K562 (cell line): Measurements from ENCODE around the gene LCN15. TPM values are rescaled to one million over a fixed set of nuclear protein-coding genes. Genes with fewer than 3 reads are reported as not detected.
A peak's percentile ranks its signal among the peaks of the same experiment; 100 is the strongest.

ENCODE experiments used
- CBFA2T3 ChIP-seq: fragments of 450-650 bp; IDR thresholded peaks from 2 replicates; pipeline ENCODE4 v1.6.1; 2017
- GATAD2B ChIP-seq: fragments of 450-650 bp; IDR thresholded peaks from 2 replicates; pipeline ENCODE4 v1.6.1; 2017; ENCODE audit warnings: mild to moderate bottlenecking, borderline replicate concordance
- NR2F6 ChIP-seq: fragments of 450-650 bp; formaldehyde crosslinking; IDR thresholded peaks from 2 replicates; pipeline ENCODE4 v1.4.0; 2020; ENCODE audit warnings: mild to moderate bottlenecking
- PHTF2 ChIP-seq: fragments of 250-450 bp; sonication (Bioruptor Pico); IDR thresholded peaks from 2 replicates; pipeline ENCODE4 v1.5.0; 2021; ENCODE audit warnings: mild to moderate bottlenecking
- RFX7 ChIP-seq: fragments of 250-450 bp; sonication (Bioruptor Pico); IDR thresholded peaks from 2 replicates; pipeline ENCODE4 v1.5.1; 2021; ENCODE audit warnings: mild to moderate bottlenecking
- ZBTB17 ChIP-seq: fragments of 450-650 bp; formaldehyde crosslinking; IDR thresholded peaks from 2 replicates; pipeline ENCODE4 v1.4.0; 2020; ENCODE audit warnings: mild to moderate bottlenecking
- ZBTB7A ChIP-seq: IDR thresholded peaks from 2 replicates; pipeline ENCODE4 v1.6.1; 2011; ENCODE audit warnings: low read depth, mild to moderate bottlenecking, low read length, moderate library complexity, borderline replicate concordance; ENCODE audit not compliant: control insufficient read depth
- ZNF75A ChIP-seq: fragments of 450-650 bp; formaldehyde crosslinking; IDR thresholded peaks from 2 replicates; pipeline ENCODE4 v1.4.0; 2020; ENCODE audit warnings: mild to moderate bottlenecking
- polyA plus RNA-seq, 8 experiments: library from polyadenylated mRNA; depleted of rRNA in 4 of 8; stranded (reverse) in 5 of 8; unstranded in 3 of 8; fragments of >200 nt; fragmentation: Nextera tagmentation in 2 of 8; fragmentation: Illumina TruSeq in 1 of 8; extraction: Ambion mirVana in 2 of 8; extraction: Trizol in 1 of 8; gene quantifications; 2 replicates each; pipeline versions ENCODE4 v1.2.1 to v1.2.3, GENCODE V29; 2011 to 2014; ENCODE audit warnings: inconsistent platforms in 1 of 8, missing spikeins in 1 of 8
- total RNA-seq, 7 experiments: library from RNA; depleted of rRNA in 6 of 7; stranded (reverse); fragments of >200 nt in 6 of 7; fragmentation: Illumina TruSeq in 2 of 7; extraction: Trizol in 2 of 7; gene quantifications; 2 replicates each; pipeline versions ENCODE4 v1.2.1 to v1.2.3, GENCODE V29; 2011 to 2021; ENCODE audit warnings: low replicate concordance in 1 of 7
- TF ChIP-seq, protein P1 (sequence below): fragments of 450-650 bp; IDR thresholded peaks from 2 replicates; pipeline ENCODE4 v1.6.1; 2017; ENCODE audit warnings: antibody characterized with exemption, mild to moderate bottlenecking
- TF ChIP-seq, protein P2 (sequence below), 2 experiments: IDR thresholded peaks; 2 replicates each; pipeline ENCODE4 v1.6.1; 2011; ENCODE audit warnings: borderline replicate concordance in 1 of 2, control low read depth in 1 of 2, low read depth in 1 of 2, low read length in 1 of 2, mild to moderate bottlenecking in 1 of 2, mixed read lengths in 1 of 2, moderate library complexity in 1 of 2; ENCODE audit not compliant: insufficient read depth in 1 of 2, insufficient read length in 1 of 2, poor library complexity in 1 of 2, severe bottlenecking in 1 of 2; ENCODE audit errors: extremely low read depth in 1 of 2
- TF ChIP-seq, protein P3 (sequence below), 3 experiments: fragments of 200-800 bp in 1 of 3; sonication (Bioruptor generic) in 1 of 3; sonication (generic) in 1 of 3; formaldehyde crosslinking in 1 of 3; IDR thresholded peaks; 2 replicates each; pipeline versions ENCODE4 v1.6.1 to v1.8.0; 2016 to 2022; ENCODE audit warnings: mild to moderate bottlenecking in 2 of 3, missing compliant biosample characterization in 2 of 3, missing genetic modification characterization in 2 of 3, missing genetic modification reagents in 1 of 3

LCN15 gene
- total and polyA plus RNA-seq, 9 of the 15 experiments (the other 6 are each of a cell fraction or from before 2014, with no cell fraction given), result 0.66 TPM; not detected in 8

DNA sequence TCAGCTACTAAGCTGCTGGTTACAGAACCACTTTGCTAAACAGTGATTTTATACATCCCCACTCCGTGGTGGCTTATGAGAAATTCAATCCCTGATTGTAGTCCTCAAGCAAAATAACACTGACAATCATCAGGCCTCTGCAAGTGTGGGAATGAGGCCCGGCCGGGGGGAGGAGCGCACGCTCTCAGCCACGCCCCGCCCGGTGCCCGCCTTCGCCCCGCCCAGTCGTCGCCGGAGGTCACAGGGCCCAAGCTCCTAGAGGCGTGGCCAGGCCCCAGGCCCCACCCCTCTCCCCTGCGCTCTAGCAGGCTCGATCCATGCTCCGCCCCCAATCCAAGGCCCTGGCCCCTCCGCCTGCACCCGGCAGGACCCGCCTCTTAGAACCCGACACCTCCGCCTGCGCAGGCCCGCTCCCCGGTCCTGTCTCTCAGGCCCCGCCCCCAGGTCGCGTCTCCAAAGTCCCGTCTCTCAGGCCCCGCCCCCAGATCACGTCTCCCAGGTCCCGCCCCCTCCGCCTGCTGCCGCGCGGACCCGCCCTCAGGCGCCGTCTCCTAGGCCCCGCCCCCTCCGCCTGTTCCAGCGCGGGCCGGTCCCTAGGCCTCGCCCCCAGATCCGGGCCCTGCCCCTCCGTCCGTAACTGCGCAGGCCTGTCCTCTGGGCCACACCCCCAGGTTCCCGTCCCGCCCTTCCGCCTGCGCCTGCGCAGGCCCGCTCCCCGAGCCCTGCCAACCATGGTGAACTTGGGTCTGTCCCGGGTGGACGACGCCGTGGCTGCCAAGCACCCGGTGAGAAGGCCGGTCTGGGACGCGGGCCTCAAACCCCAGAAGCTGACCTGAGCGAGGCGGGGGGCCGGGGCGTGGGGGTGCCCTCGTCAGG lies 26.6 kb upstream of the LCN15 start, which contains the start of gene TMEM141 (continued):
- TF ChIP-seq, protein P1, sequence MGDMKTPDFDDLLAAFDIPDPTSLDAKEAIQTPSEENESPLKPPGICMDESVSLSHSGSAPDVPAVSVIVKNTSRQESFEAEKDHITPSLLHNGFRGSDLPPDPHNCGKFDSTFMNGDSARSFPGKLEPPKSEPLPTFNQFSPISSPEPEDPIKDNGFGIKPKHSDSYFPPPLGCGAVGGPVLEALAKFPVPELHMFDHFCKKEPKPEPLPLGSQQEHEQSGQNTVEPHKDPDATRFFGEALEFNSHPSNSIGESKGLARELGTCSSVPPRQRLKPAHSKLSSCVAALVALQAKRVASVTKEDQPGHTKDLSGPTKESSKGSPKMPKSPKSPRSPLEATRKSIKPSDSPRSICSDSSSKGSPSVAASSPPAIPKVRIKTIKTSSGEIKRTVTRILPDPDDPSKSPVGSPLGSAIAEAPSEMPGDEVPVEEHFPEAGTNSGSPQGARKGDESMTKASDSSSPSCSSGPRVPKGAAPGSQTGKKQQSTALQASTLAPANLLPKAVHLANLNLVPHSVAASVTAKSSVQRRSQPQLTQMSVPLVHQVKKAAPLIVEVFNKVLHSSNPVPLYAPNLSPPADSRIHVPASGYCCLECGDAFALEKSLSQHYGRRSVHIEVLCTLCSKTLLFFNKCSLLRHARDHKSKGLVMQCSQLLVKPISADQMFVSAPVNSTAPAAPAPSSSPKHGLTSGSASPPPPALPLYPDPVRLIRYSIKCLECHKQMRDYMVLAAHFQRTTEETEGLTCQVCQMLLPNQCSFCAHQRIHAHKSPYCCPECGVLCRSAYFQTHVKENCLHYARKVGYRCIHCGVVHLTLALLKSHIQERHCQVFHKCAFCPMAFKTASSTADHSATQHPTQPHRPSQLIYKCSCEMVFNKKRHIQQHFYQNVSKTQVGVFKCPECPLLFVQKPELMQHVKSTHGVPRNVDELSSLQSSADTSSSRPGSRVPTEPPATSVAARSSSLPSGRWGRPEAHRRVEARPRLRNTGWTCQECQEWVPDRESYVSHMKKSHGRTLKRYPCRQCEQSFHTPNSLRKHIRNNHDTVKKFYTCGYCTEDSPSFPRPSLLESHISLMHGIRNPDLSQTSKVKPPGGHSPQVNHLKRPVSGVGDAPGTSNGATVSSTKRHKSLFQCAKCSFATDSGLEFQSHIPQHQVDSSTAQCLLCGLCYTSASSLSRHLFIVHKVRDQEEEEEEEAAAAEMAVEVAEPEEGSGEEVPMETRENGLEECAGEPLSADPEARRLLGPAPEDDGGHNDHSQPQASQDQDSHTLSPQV, result no peak; the same call in 1 of the 2 replicates
- TF ChIP-seq GATAD2B, result no peak
- TF ChIP-seq ZBTB7A, result peak; percentile 14; the same call in 1 of the 2 replicates
- no peak for TF ChIP-seq CBFA2T3
- TF ChIP-seq NR2F6 (CRISPR knock-in tag), result no peak
- TF ChIP-seq, protein P2, sequence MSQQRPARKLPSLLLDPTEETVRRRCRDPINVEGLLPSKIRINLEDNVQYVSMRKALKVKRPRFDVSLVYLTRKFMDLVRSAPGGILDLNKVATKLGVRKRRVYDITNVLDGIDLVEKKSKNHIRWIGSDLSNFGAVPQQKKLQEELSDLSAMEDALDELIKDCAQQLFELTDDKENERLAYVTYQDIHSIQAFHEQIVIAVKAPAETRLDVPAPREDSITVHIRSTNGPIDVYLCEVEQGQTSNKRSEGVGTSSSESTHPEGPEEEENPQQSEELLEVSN (IDR thresholded peaks at IDR 0.05; ENCODE audit: borderline replicate concordance in 1 of 2, extremely low read depth in 1 of 2, insufficient read depth in 1 of 2, insufficient read length in 1 of 2, low read depth in 1 of 2, low read length in 1 of 2, poor library complexity in 1 of 2, severe bottlenecking in 1 of 2), result peak; percentile 34 to 68
- TF ChIP-seq PHTF2 (CRISPR knock-in tag), result no peak
- TF ChIP-seq ZBTB17 (CRISPR knock-in tag), result no peak
- TF ChIP-seq, protein P3, sequence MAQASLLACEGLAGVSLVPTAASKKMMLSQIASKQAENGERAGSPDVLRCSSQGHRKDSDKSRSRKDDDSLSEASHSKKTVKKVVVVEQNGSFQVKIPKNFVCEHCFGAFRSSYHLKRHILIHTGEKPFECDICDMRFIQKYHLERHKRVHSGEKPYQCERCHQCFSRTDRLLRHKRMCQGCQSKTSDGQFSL (CRISPR knock-in tag; IDR thresholded peaks at IDR 0.05), result no peak
- TF ChIP-seq, protein P3 (tag; IDR thresholded peaks at IDR 0.05), result no peak
- TF ChIP-seq RFX7 (CRISPR knock-in tag), result no peak
- no peak for TF ChIP-seq ZNF75A
